AG09309 (cell line): Measurements from ENCODE around the gene EBF3.

Experiments
- DNase-seq: peaks from one replicate; pipeline ENCODE4 v3.0.0-alpha.2; 2010; ENCODE audit warnings: low read depth
- H3K4me3 ChIP-seq: 2 replicates; pipeline ENCODE4 v1.5.1; 2011; ENCODE audit warnings: mild to moderate bottlenecking, low read depth, low read length, moderate library complexity; ENCODE audit not compliant: control insufficient read depth
- TF ChIP-seq, protein P1 (sequence below): IDR thresholded peaks from 2 replicates; pipeline ENCODE4 v1.5.1; 2011; ENCODE audit warnings: mild to moderate bottlenecking, low read depth, low read length, inconsistent platforms; ENCODE audit not compliant: insufficient read depth, control insufficient read depth; ENCODE audit errors: missing control alignments

Gene EBF3

GRCh38 chr10:129815898-129816655 lies 148.0 kb downstream of the EBF3 start:
- no peak overlapping the region for H3K4me3 ChIP-seq
- TF ChIP-seq, protein P1, sequence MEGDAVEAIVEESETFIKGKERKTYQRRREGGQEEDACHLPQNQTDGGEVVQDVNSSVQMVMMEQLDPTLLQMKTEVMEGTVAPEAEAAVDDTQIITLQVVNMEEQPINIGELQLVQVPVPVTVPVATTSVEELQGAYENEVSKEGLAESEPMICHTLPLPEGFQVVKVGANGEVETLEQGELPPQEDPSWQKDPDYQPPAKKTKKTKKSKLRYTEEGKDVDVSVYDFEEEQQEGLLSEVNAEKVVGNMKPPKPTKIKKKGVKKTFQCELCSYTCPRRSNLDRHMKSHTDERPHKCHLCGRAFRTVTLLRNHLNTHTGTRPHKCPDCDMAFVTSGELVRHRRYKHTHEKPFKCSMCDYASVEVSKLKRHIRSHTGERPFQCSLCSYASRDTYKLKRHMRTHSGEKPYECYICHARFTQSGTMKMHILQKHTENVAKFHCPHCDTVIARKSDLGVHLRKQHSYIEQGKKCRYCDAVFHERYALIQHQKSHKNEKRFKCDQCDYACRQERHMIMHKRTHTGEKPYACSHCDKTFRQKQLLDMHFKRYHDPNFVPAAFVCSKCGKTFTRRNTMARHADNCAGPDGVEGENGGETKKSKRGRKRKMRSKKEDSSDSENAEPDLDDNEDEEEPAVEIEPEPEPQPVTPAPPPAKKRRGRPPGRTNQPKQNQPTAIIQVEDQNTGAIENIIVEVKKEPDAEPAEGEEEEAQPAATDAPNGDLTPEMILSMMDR, result no peak
- no peak for DNase-seq

DNA sequence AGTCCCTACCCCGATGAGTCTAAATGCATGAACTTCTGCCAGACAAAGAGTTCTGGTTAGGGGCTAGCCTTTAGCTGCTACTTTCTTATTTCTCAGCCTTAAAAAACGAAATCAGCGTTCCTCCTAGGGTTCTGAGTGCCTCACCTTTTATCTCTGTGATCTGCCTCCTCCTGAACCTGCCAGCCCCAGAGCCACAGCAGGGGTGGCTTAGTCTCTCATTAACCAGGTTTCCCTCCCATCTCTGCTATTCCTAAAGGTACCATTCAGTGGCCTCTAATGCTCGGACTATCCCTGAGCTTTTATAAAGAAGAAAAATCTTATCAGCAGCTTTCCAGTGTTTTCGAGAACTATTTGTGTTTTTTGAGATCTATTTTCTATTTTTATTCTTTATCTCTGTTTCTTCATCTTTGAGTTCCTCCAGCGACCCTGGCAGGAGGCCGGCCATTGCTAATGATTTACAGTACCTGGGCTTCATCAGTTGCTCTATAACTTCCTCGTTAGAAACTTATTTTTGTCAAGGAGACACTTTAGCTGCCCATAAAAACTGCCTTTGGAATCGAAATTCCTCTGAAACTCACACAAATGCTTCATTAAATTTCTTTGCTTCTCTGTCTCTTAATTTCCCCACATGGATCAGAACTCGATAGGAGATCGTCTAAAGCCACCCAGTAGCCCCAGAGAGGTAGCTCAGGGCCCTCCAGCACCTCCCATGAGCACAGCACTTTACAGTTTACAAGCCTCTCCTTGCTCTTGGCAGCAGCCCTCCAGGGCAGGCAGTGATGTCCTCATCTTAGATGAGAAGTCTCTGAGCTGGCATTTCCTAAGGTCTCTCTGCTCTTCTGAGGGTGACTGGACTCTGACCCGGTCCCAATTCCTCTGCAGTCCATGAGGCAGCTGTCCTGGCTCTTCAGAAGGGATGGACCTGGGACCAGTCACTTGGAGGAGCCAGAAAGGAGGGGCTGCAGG lies 149.1 kb downstream of the EBF3 start:
- TF ChIP-seq, protein P1, result no peak
- H3K4me3 ChIP-seq, result no peak overlapping the region
- no peak for DNase-seq

DNA sequence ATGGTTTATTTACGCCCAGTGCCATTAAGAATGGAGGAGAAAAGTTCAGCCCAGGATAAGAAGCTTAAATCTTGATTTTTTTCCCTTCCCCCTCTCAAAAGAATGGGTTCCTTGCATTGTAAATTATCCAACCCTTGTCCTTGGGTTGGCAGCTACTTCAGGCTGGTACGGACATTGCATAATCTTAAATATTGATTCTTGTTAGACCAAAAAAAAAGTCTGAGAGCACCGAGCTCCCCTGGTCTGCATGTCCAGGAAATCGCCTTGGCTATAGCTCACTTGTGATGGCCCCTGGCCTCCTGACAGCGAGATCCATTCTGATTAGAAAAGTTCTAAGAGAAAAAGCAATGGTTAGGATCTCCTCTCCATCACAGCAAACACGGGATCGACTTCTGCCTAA lies 151.7 kb downstream of the EBF3 start:
- no peak for DNase-seq
- TF ChIP-seq, protein P1, result no peak

DNA sequence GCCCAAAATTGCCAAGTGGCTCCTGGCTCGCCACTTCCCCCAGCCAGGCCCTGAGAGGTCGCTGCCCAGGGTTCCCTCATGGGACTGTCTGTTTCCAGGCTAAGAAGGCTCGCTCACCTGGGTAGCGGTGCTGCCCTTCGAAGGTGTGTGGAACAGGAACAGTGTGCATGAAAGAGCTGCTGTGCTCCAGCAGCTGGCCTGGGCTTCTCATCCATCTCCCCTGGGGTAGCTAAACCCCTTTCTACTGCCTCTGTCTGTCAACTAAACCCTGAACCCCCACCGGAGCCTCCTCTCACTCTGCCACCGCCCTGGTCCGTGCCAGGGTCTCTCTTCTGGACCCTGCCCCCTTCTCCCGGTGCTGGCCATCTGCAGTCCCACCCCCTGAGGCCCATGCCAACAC lies 152.9 kb downstream of the EBF3 start:
- no peak for DNase-seq
- H3K4me3 ChIP-seq, result no peak overlapping the region
- TF ChIP-seq, protein P1, result no peak

More for the DNA sequence above, 151.7 kb downstream of the EBF3 start:
- H3K4me3 ChIP-seq, result no peak overlapping the region

GRCh38 chr10:129809841-129810240 lies 154.2 kb downstream of the EBF3 start:
- H3K4me3 ChIP-seq, result no peak overlapping the region
- DNase-seq, result no peak
- TF ChIP-seq, protein P1, result no peak

DNA sequence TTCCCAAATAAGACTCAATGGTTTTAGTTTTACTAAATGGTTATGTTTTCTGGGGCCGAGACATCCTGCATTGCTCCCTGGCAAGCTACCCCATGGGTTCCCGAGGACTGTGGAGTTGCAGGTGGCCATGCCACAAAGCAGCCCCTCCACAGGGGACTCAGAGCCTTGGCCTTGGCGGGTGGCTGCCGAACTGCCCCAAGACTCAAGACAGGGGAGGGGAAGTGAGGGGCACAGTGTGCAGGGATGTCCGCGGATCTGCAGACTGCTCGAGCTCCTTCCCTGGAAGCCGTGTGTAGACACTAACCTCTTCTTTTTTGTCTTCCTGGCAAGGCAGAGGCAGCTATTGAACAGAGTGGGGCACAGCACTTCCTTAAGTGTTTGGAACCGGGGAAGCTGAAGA lies 154.6 kb downstream of the EBF3 start:
- DNase-seq, result no peak
- TF ChIP-seq, protein P1, result no peak
- H3K4me3 ChIP-seq, result no peak overlapping the region
